Right lobe of liver (tissue), 4 donors: ENCODE data around the gene SPEF1.

Experiments
- CTCF ChIP-seq, 4 donors: fragments of 200-600 bp in 3 of 4; fragments of 450-650 bp in 1 of 4; IDR thresholded peaks; one replicate each; pipeline versions ENCODE4 v1.5.1 to v1.8.0; 2016 to 2022; ENCODE audit warnings: antibody characterized with exemption in 4 of 4, mild to moderate bottlenecking in 2 of 4
- POLR2A ChIP-seq: fragments of 450-650 bp; IDR thresholded peaks from one replicate; pipeline ENCODE4 v1.6.1; 2017; ENCODE audit warnings: antibody characterized with exemption, mild to moderate bottlenecking
- donor health status: DM: no; HTN: no; CAD: no.
- donor health status: DM: no; HTN: no; CAD: no.
- donor health status: DM: no; HTN: yes; CAD: no.

- no peak for TF ChIP-seq CTCF (IDR thresholded peaks at IDR 0.05)
- no peak for TF ChIP-seq POLR2A
Observed at GRCh38 chr20:3804781-3805180, 23.5 kb upstream of the SPEF1 start.
